ENCODE data around the gene NPDC1.

The NPDC1 gene

DNA sequence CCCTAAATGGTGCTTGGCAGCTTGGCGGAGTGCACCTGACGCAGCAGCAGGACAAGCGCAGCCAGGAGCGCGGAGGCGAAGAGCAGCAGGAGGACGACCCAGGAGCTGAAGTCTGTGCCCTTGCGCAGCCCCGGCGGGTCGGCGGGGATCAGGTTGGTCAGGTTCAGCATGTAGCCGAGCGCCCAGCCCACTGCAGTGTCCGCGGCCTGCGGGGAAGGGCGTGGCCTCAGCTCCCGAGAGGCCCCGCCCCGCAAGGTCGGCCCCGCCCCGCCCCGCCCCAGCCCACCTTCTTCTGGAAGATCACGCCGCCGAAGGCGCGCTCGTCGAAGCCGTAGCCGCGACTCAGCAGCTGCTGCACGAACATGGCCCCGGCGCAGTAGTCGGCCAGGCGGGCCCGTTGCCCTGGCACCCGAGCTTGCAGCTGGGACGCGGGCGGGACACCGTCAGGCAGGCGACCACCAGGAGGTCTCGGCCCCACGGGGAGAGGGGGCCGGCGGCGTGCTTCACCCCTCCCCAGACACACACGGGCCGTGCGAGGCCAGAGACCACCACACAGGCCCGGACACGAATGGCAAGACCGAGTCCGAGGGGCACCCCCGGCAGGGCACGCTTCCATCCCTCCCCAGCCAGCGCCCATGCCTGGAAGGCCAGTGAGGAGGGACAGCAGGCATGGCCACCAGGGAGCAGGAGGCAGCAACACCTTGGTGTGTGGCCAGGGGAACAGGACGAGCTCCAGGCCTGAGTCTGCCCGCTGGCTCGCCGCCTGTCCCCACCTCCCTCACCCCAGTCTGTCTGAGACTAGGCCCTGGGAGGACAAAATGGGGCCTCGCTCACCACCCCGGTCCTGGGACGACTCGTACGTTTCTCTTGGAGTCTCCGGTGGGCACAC, 2.9 kb upstream of the NPDC1 start:
- H3K27me3 ChIP-seq (ENCODE audit: control insufficient read depth in 1 of 2, insufficient read depth in 1 of 2, low read length in 2 of 2) = peaks cover 64 to 81% of the 10 kb centered on the region in 2 experiments
- no peaks in the 10 kb centered on the region for H3K79me1 ChIP-seq (replicated peaks; ENCODE audit: low read length, poor library complexity, severe bottlenecking)
- DNase-seq = no peak
- no peak overlapping the region for H2AK5ac ChIP-seq (ENCODE audit: low read length, severe bottlenecking)
- no peak overlapping the region for H2BK5ac ChIP-seq (ENCODE audit: low read depth, low read length, poor library complexity, severe bottlenecking)
- no peak overlapping the region for H2BK12ac ChIP-seq (ENCODE audit: low read length in 2 of 2)
- no peak overlapping the region for H4K91ac ChIP-seq (ENCODE audit: low read length)
- no peak overlapping the region for H3K27ac ChIP-seq (ENCODE audit: low read length, poor library complexity, severe bottlenecking)
- peaks cover 34% of the 10 kb centered on the region for H3K4me1 ChIP-seq (ENCODE audit: control insufficient read depth, insufficient read depth, low read depth, low read length)
- H3K9ac ChIP-seq (ENCODE audit: low read length) = no peak overlapping the region
- no peaks in the 10 kb centered on the region for H3K9me3 ChIP-seq (ENCODE audit: control insufficient read depth, low read length)
- peak overlapping the region in 1 of 2 experiments; percentile 53 for H3K23ac ChIP-seq (ENCODE audit: low read length in 2 of 2)
- no peak overlapping the region for H3K14ac ChIP-seq (ENCODE audit: low read length in 2 of 2)
- 62% methylated on average over 48 of the region's 72 CpGs for whole genome bisulfite sequencing
- no peak overlapping the region for H3K4me2 ChIP-seq (ENCODE audit: low read length, poor library complexity, severe bottlenecking)
- no peak overlapping the region for H2BK15ac ChIP-seq (ENCODE audit: low read depth, poor library complexity, severe bottlenecking)
- no peak overlapping the region for H2BK120ac ChIP-seq (ENCODE audit: low read depth, low read length)
- no peak overlapping the region for H3K4ac ChIP-seq (ENCODE audit: low read depth in 1 of 2, low read length in 2 of 2)
- no peak overlapping the region for H2AFZ ChIP-seq (ENCODE audit: low read depth, low read length)
- no peak overlapping the region for H3K18ac ChIP-seq (ENCODE audit: low read depth in 1 of 2, low read length in 2 of 2)
- no peak overlapping the region for H3K4me3 ChIP-seq (ENCODE audit: insufficient read depth in 1 of 2, low read depth in 1 of 2, low read length in 2 of 2)
- H4K8ac ChIP-seq (ENCODE audit: low read length) = no peak overlapping the region
- no peaks in the 10 kb centered on the region for H3K36me3 ChIP-seq (ENCODE audit: control insufficient read depth in 1 of 2, insufficient read depth in 2 of 2, low read depth in 1 of 2, low read length in 2 of 2)

DNA sequence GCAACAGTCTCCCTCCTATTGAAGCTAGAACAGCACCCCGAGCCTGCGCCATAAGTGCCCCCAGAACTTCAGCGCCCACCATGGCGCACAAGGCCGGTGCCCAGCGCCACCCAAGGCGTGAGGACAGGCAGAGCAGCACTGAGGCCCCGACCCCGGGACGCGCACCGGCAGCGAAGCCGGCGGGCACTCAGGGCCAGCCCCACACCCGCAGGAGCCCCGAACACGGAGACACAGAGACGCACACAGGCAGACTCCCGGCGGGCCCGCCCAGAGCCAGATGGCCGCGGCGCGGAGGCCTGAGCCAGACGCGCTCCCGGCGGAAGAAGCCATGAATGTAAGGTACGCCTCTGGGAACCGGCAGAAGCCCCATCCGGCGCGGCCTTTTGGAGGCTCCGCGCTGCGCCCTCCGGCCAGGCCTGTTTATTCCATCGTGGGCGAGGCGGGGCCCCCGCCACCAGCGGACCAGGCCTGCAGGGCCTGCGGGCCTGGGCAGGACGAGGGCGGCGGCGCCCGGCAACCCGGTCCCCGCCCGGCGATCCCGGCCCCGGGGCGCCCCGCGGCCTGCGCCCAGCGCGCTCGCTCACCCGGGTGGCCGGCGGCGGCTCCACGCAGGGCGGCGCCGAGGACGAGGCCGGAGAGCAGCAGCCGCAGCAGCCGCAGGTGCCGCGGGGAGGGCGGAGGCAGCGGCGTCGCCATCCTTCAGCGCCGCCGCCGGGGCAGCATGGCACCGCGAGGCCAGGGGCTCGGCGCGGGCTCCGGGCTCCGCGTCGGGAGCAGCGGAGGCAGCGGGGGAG, 486 bp downstream of the NPDC1 start:
- Histone ChIP-seq H3K79me1 (replicated peaks; ENCODE audit: low read length, poor library complexity, severe bottlenecking) (no peaks in the 10 kb centered on the region), H2BK15ac (ENCODE audit: low read depth, poor library complexity, severe bottlenecking) (no peak overlapping the region), H3K9ac (ENCODE audit: low read length) (peak overlapping the region; percentile 72), H3K4ac (ENCODE audit: low read depth in 1 of 2, low read length in 2 of 2) (no peak overlapping the region), H4K91ac (ENCODE audit: low read length) (no peak overlapping the region), H2AFZ (ENCODE audit: low read depth, low read length) (peak overlapping the region; percentile 96), H3K4me3 (ENCODE audit: insufficient read depth in 1 of 2, low read depth in 1 of 2, low read length in 2 of 2) (peak overlapping the region; percentile 63 to 82), H3K27me3 (ENCODE audit: control insufficient read depth in 1 of 2, insufficient read depth in 1 of 2, low read length in 2 of 2) (peaks cover 30 to 62% of the 10 kb centered on the region in 2 experiments), H3K4me1 (ENCODE audit: control insufficient read depth, insufficient read depth, low read depth, low read length) (peaks cover 27% of the 10 kb centered on the region), H2BK12ac (ENCODE audit: low read length in 2 of 2) (no peak overlapping the region), H2BK120ac (ENCODE audit: low read depth, low read length) (no peak overlapping the region), H3K23ac (ENCODE audit: low read length in 2 of 2) (no peak overlapping the region), H2BK5ac (ENCODE audit: low read depth, low read length, poor library complexity, severe bottlenecking) (no peak overlapping the region), H4K8ac (ENCODE audit: low read length) (peak overlapping the region; percentile 55), H3K36me3 (ENCODE audit: control insufficient read depth in 1 of 2, insufficient read depth in 2 of 2, low read depth in 1 of 2, low read length in 2 of 2) (peaks cover 0 to 13% of the 10 kb centered on the region in 2 experiments), H3K27ac (ENCODE audit: low read length, poor library complexity, severe bottlenecking) (no peak overlapping the region), H2AK5ac (ENCODE audit: low read length, severe bottlenecking) (no peak overlapping the region), H3K9me3 (ENCODE audit: control insufficient read depth, low read length) (no peaks in the 10 kb centered on the region), H3K4me2 (ENCODE audit: low read length, poor library complexity, severe bottlenecking) (peak overlapping the region; percentile 91), H3K18ac (ENCODE audit: low read depth in 1 of 2, low read length in 2 of 2) (peak overlapping the region in 1 of 2 experiments; percentile 42), H3K14ac (ENCODE audit: low read length in 2 of 2) (no peak overlapping the region)
- peak; percentile 48 for DNase-seq
- WGBS = 13% methylated on average over 47 of the region's 96 CpGs

DNA sequence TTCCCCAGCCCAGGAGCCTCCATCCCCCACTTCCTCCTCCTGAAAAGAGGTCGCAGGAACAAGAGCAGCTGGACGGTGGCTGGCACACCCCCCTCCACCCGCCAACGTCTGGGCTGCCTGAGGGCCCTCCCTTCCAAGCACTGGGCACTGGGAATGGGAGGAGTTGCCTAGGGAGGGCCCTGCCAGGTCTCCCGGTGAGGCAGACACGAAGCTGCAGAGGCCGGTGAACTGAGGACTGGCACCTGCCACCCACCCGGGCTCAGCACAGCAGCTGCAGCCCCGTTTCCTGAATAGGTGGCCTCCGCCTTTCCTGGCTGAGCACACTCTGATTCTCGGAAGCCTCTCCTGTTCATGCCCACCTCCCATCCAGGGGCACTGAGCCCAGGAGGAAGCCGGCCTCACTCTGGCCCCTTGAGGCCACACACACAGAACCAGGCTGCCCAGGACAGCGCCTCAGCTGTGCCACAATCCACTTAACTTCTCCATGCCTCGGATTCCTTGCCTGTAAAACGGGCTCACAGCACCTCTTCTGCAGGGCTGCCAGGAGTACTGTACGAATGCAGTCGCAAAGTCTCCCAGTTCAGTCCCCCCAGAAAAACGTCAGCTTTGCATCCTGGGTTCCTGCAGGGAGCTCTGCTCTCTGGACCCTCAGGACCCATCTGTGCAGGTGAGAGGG, 1.3 kb downstream of the NPDC1 start:
- Histone ChIP-seq H2BK120ac (ENCODE audit: low read depth, low read length) (no peak overlapping the region), H2BK5ac (ENCODE audit: low read depth, low read length, poor library complexity, severe bottlenecking) (no peak overlapping the region), H3K4ac (ENCODE audit: low read depth in 1 of 2, low read length in 2 of 2) (no peak overlapping the region), H3K4me2 (ENCODE audit: low read length, poor library complexity, severe bottlenecking) (no peak overlapping the region), H2AFZ (ENCODE audit: low read depth, low read length) (no peak overlapping the region), H2BK15ac (ENCODE audit: low read depth, poor library complexity, severe bottlenecking) (no peak overlapping the region), H3K4me3 (ENCODE audit: insufficient read depth in 1 of 2, low read depth in 1 of 2, low read length in 2 of 2) (peak overlapping the region in 1 of 2 experiments; percentile 82), H3K4me1 (ENCODE audit: control insufficient read depth, insufficient read depth, low read depth, low read length) (peaks cover 27% of the 10 kb centered on the region), H3K9ac (ENCODE audit: low read length) (peak overlapping the region; percentile 59), H3K14ac (ENCODE audit: low read length in 2 of 2) (no peak overlapping the region), H3K79me1 (replicated peaks; ENCODE audit: low read length, poor library complexity, severe bottlenecking) (no peaks in the 10 kb centered on the region), H3K23ac (ENCODE audit: low read length in 2 of 2) (no peak overlapping the region), H4K91ac (ENCODE audit: low read length) (no peak overlapping the region), H2BK12ac (ENCODE audit: low read length in 2 of 2) (no peak overlapping the region), H3K36me3 (ENCODE audit: control insufficient read depth in 1 of 2, insufficient read depth in 2 of 2, low read depth in 1 of 2, low read length in 2 of 2) (peaks cover 4 to 22% of the 10 kb centered on the region in 2 experiments), H2AK5ac (ENCODE audit: low read length, severe bottlenecking) (no peak overlapping the region), H3K27ac (ENCODE audit: low read length, poor library complexity, severe bottlenecking) (no peak overlapping the region), H4K8ac (ENCODE audit: low read length) (no peak overlapping the region), H3K27me3 (ENCODE audit: control insufficient read depth in 1 of 2, insufficient read depth in 1 of 2, low read length in 2 of 2) (peaks cover 21 to 54% of the 10 kb centered on the region in 2 experiments), H3K9me3 (ENCODE audit: control insufficient read depth, low read length) (no peaks in the 10 kb centered on the region), H3K18ac (ENCODE audit: low read depth in 1 of 2, low read length in 2 of 2) (no peak overlapping the region)
- WGBS = 82% methylated on average over 18 of the region's 18 CpGs
- DNase-seq = no peak

Measured in mesenchymal stem cell (in vitro differentiated cells and primary cell).